Measurements from ENCODE around the gene C1QTNF12. TPM values are rescaled to one million over a fixed set of nuclear protein-coding genes. Genes with fewer than 3 reads are reported as not detected.
A peak's percentile ranks its signal among the peaks of the same experiment; 100 is the strongest.

The C1QTNF12 gene
- total RNA-seq, 1 experiment from 2014 or later, result not detected

- DNase-seq (ENCODE audit: low read depth), result no peak
Measured at GRCh38 chr1:1213345-1214265, 32.9 kb downstream of the C1QTNF12 start, which contains the start of gene TNFRSF4. TNFRSF4 (minus strand) TSS chr1:1214153; CDS start chr1:1214127, 26 bp downstream.

GRCh38 chr1:1212780-1213344, 33.7 kb downstream of the C1QTNF12 start:
- DNase-seq (ENCODE audit: low read depth), result peak; percentile 44

GRCh38 chr1:1211541-1212441, 34.7 kb downstream of the C1QTNF12 start:
- DNase-seq (ENCODE audit: low read depth), result no peak

GRCh38 chr1:1210726-1211540, 35.6 kb downstream of the C1QTNF12 start:
- DNase-seq (ENCODE audit: low read depth), result no peak

GRCh38 chr1:1208713-1209433, 37.6 kb downstream of the C1QTNF12 start:
- peak; percentile 45 for DNase-seq (ENCODE audit: low read depth)

GRCh38 chr1:1207571-1207892, 39.0 kb downstream of the C1QTNF12 start:
- DNase-seq (ENCODE audit: low read depth), result no peak

GRCh38 chr1:1206966-1207531, 39.5 kb downstream of the C1QTNF12 start:
- no peak for DNase-seq (ENCODE audit: low read depth)

- no peak for DNase-seq (ENCODE audit: low read depth)
Measured at GRCh38 chr1:1206376-1206965, 40.1 kb downstream of the C1QTNF12 start, which contains the start of gene TNFRSF18. TNFRSF18 (minus strand) TSS chr1:1206592; CDS start chr1:1206571, 21 bp downstream.

GRCh38 chr1:1205769-1206375, 40.6 kb downstream of the C1QTNF12 start:
- no peak for DNase-seq (ENCODE audit: low read depth)

GRCh38 chr1:1204998-1205768, 41.3 kb downstream of the C1QTNF12 start:
- DNase-seq (ENCODE audit: low read depth), result no peak

GRCh38 chr1:1204425-1204920, 42.0 kb downstream of the C1QTNF12 start:
- no peak for DNase-seq (ENCODE audit: low read depth)

GRCh38 chr1:1203561-1204424, 42.7 kb downstream of the C1QTNF12 start:
- no peak for DNase-seq (ENCODE audit: low read depth)

GRCh38 chr1:1202831-1203560, 43.5 kb downstream of the C1QTNF12 start:
- no peak for DNase-seq (ENCODE audit: low read depth)

- DNase-seq (ENCODE audit: low read depth), result no peak
Measured at GRCh38 chr1:1200876-1201810, 45.4 kb downstream of the C1QTNF12 start.

Data from RPMI7951 (cell line).